Mesenteric fat pad (tissue), 1 donor: Measurements from ENCODE around the gene CELA3A. TPM values are rescaled to one million over a fixed set of nuclear protein-coding genes. Genes with fewer than 3 reads are reported as not detected.
"Not testable (repeated sequence)": the region's sequence is repeated elsewhere in the genome, so short reads cannot be mapped to it uniquely, and the experiment has no call there.

Source experiments
- DNase-seq: peaks from one replicate; pipeline ENCODE4 v3.0.0-alpha.2; 2020; ENCODE audit warnings: low spot score
- total RNA-seq: library from RNA; stranded (reverse); fragmentation: NEBNext Ultra II Directional; extraction: Animal tissue kit (Norgen Biotek cat#: 25700); gene quantifications from one replicate; pipeline ENCODE4 v1.2.1, GENCODE V29; 2021
- donor health status: DM: yes; HTN: yes; CAD: no.

Gene CELA3A
- total RNA-seq, 1 donor from 2014 or later: 4.1 TPM

- DNase-seq: not testable (repeated sequence)
These were observed 20.8 kb upstream of the CELA3A start for GRCh38 chr1:21980515-21981220.

DNA sequence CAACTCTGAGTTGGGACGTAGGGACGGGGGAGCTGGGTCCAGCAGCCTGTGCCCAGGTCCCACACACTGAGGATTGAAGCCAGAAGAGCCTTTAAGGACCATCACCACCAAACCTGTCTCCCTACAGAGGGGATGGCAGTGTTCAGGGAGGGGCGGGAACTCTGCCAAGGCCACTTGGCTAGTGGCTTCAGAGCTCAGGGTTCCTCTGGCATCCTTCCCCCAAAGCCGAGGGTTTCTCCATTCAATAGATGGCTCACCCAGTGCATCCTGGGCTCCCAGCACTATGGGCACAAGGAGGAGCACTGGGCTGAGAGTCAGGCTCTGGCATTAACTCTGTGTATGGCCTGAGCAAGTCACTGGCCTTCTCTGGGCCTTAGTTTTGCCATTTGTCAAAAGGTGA, 20.2 kb upstream of the CELA3A start:
- DNase-seq: not testable (repeated sequence)

DNA sequence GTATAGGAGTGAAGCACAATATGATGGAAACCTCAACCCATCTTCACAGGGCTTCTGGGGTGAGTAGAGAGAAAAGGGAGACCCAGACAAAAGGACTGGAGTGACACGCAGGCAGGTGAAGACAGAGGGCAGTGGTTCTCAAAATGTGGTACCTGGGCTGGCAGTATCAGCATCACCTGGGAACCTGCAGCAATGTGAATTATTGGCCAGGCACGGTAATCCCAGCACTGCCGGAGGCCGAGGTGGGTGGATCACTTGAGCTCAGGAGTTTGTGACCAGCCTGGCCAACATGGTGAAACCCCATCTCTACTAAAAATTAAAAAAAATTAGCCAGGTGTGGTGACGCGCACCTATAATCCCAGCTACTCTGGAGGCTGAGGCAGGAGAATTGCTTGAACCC, 19.3 kb upstream of the CELA3A start:
- not testable (repeated sequence) for DNase-seq

GRCh38 chr1:21983539-21983938, 17.9 kb upstream of the CELA3A start:
- DNase-seq: not testable (repeated sequence)

- not testable (repeated sequence) for DNase-seq
These were observed 15.6 kb upstream of the CELA3A start for GRCh38 chr1:21985893-21986292.

GRCh38 chr1:21986386-21986785, 15.1 kb upstream of the CELA3A start:
- not testable (repeated sequence) for DNase-seq

- DNase-seq: not testable (repeated sequence)
These were observed 11.6 kb upstream of the CELA3A start for GRCh38 chr1:21989672-21990393.

- not testable (repeated sequence) for DNase-seq
These were observed 9.3 kb upstream of the CELA3A start for GRCh38 chr1:21992186-21992585.

DNA sequence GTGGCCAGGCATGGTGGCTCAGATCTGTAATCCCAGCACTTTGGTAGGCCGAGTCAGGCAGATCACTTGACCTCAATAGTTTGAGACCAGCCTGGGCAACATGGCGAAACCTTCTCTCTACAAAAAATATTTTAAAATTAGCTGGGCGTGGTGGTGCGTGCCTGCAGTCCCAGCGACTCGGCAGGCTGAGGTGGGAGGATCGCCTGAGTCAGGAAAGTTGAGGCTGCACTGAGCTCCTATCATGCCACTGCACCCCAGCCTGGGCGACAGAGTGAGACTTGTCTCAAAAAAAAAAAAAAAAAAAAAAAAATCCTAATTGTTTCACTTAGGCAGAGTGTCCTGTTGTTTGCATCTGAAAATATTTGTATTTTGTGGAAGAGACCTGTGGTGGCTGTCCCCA, 6.7 kb upstream of the CELA3A start:
- not testable (repeated sequence) for DNase-seq

- DNase-seq: not testable (repeated sequence)
These were observed 4.8 kb upstream of the CELA3A start for GRCh38 chr1:21996663-21996970.

- DNase-seq: not testable (repeated sequence)
These were observed 3.4 kb upstream of the CELA3A start for GRCh38 chr1:21997891-21998623.

DNA sequence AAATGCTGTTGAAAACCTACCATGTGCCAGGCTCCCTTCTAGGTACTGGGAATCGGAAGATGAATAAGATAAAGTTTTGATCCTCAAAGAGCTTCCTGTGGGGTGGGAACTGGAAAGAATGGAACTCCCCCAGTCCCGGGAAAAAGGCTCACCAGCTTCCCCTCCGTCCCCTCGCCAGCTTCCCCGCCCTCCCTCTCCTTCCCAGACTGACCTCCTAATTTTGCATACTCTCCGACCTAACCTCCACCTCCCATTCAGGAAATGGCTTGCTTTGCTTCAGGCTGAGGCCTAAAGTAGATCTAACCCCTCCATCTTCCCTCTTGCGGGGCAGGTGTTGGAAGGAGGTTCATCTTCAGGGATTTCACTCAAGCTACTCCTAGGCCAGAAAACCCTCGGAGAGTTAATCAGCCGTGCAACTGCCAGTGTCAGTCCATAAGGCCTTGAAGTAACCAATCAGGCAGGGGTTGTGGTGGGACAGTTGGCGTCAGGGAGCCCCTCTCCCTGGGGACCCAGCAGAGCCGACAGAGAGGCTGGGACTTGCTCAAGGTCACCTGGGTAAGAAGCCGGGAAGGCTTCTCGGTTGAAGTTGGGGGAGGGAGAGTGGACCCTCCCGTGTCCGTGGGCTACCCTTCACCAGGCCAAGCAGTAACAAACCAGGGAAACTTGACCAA, 2.7 kb upstream of the CELA3A start:
- DNase-seq: not testable (repeated sequence)

GRCh38 chr1:21999645-22000044, 1.8 kb upstream of the CELA3A start:
- not testable (repeated sequence) for DNase-seq

GRCh38 chr1:22002461-22002860, 1.0 kb downstream of the CELA3A start:
- not testable (repeated sequence) for DNase-seq

DNA sequence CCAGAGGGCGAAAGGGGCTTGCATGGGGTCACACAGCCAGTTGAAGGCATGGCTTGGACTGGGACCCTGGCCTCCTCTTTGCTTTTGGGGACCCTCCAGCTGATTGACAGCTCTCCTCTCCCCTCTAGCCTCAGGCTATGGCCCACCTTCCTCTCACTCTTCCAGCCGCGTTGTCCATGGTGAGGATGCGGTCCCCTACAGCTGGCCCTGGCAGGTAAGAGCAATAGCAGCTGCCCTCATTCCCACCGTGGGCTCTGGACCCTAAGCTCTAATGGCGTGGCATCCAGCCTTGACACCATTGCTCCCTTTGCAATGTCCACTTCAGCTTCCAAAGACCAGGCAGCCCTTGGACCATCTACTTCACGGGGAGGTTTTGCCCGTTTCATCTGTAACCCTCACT, 1.4 kb downstream of the CELA3A start:
- DNase-seq: not testable (repeated sequence)

DNA sequence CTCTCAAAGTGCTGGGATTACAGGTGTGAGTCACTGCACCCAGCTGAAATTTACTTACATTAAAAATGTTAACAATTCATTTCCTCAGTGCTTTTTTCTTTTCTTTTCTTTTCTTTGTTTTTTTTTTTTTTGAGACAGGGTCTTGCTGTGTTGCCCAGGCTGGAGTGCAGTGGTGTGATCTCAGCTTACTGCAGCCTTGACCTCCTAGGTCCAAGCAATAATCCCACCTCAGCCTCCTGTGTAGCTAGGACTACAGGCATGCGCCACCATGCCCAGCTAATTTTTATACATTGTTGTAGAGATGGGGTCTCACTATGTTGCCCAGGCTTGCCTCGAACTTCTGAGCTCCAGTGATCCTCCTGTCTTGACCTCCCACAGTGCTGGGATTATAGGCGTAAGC, 2.5 kb downstream of the CELA3A start:
- DNase-seq: not testable (repeated sequence)

DNA sequence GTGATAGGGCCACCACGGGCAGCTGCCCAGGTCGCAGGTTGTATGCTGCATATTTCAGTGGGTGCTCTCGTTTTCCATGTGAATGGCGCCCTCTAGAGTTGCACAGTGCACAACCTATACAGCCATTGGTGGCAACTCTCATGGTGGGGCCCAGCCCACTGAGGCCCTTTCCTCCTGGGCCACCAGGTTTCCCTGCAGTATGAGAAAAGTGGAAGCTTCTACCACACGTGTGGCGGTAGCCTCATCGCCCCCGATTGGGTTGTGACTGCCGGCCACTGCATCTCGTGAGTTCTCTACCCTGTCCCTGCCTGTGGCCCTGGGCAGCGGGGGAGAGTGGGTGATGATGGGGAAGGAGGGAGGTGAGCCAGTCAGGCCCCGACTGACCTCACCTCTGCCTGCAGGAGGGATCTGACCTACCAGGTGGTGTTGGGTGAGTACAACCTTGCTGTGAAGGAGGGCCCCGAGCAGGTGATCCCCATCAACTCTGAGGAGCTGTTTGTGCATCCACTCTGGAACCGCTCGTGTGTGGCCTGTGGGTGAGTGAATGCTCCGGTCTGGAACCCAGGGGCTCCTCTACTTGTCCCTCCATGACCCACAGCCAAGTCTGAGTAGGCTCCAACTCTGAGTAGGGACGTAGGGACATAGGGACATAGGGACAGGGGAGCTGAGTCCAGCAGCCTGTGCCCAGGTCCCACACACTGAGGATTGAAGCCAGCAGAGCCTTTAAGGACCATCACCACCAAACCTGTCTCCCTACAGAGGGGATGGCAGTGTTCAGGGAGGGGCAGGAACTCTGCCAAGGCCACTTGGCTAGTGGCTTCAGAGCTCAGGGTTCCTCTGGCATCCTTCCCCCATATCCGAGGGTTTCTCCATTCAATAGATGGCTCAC, 4.0 kb downstream of the CELA3A start:
- not testable (repeated sequence) for DNase-seq

DNA sequence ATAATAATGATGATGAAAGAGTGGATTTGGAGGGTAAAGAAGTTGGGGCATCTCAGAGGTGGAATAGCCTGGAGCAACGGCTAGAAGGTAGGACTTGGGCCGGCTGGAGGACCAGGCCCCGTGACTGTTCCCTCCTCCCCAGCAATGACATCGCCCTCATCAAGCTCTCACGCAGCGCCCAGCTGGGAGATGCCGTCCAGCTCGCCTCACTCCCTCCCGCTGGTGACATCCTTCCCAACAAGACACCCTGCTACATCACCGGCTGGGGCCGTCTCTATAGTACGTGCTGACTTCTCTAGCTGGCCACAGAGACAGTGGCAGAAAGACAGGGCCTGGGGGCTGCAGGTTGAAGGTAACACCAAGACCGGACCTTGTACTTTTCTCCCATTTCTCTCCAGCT, 5.3 kb downstream of the CELA3A start:
- DNase-seq: not testable (repeated sequence)

DNA sequence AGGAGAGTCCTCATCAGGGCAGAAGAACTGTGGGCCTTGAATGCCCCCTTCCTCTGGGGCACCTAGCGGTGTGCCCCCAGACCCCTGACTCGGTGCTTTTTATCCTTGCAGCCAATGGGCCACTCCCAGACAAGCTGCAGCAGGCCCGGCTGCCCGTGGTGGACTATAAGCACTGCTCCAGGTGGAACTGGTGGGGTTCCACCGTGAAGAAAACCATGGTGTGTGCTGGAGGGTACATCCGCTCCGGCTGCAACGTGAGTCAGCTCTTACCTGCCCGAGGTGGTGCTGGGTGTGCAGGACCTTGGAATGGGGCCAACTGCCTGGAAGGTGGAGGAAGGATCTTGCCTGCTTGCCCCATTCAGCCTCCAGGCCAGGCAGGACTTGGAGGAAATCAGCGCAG, 5.8 kb downstream of the CELA3A start:
- not testable (repeated sequence) for DNase-seq

DNA sequence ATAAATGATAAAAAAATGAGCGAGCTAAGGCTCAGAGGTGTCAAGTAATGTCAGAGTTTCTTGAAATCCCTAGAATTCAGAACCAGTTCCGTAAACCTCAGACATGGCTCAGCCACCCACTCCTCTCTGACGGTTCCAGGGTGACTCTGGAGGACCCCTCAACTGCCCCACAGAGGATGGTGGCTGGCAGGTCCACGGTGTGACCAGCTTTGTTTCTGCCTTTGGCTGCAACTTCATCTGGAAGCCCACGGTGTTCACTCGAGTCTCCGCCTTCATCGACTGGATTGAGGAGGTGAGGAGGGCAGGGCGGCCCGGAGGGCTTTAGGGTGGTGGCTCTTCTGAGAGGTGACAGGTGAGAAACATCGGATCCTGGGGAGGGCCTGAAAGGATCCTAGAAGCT, 8.1 kb downstream of the CELA3A start:
- DNase-seq: not testable (repeated sequence)
